22Rv1 (cell line): ENCODE data around the gene ESYT1.

Experiments
- ZFX ChIP-seq: fragments of 450-650 bp; IDR thresholded peaks from 2 replicates; pipeline ENCODE4 v1.6.1; 2017; ENCODE audit warnings: antibody characterized with exemption, borderline replicate concordance
- TF ChIP-seq, protein P1 (sequence below): fragments of 450-650 bp; IDR thresholded peaks from 2 replicates; pipeline ENCODE4 v1.5.1; 2017; ENCODE audit warnings: mild to moderate bottlenecking

DNA sequence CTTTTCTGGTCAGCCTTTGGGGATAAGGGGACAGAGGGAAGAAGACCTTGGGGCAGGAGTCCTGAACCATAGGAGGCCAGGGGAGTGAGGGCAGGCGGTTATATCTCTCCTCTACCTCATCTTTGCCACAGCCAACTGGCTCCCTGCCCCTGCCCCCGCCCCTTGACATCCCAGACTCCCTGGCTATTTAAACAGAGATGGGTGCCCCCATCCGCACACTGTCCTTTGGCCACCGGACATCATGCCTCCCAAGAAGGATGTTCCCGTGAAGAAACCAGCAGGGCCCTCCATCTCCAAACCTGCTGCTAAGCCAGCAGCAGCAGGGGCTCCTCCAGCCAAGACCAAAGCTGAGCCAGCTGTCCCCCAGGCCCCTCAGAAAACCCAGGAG is 25.6 kb downstream of the ESYT1 start:
- TF ChIP-seq, protein P1, sequence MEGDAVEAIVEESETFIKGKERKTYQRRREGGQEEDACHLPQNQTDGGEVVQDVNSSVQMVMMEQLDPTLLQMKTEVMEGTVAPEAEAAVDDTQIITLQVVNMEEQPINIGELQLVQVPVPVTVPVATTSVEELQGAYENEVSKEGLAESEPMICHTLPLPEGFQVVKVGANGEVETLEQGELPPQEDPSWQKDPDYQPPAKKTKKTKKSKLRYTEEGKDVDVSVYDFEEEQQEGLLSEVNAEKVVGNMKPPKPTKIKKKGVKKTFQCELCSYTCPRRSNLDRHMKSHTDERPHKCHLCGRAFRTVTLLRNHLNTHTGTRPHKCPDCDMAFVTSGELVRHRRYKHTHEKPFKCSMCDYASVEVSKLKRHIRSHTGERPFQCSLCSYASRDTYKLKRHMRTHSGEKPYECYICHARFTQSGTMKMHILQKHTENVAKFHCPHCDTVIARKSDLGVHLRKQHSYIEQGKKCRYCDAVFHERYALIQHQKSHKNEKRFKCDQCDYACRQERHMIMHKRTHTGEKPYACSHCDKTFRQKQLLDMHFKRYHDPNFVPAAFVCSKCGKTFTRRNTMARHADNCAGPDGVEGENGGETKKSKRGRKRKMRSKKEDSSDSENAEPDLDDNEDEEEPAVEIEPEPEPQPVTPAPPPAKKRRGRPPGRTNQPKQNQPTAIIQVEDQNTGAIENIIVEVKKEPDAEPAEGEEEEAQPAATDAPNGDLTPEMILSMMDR = no peak
- TF ChIP-seq ZFX = no peak
